PC-9 (cell line): ENCODE data around the gene CD38. TPM values are rescaled to one million over a fixed set of nuclear protein-coding genes. Genes with fewer than 3 reads are reported as not detected.
A peak's percentile ranks its signal among the peaks of the same experiment; 100 is the strongest.

Source experiments
- BruUV-seq: library from RNA; stranded (reverse); fragments of 400-500 nt; replicated peaks from 2 replicates; lab custom pipeline; 2021; lab: Mats Ljungman, UMichigan
- CTCF ChIA-PET: fragments of 300-600 bp; sonication (Branson Sonifier 250); formaldehyde crosslinking; loops from one replicate; lab custom pipeline; 2022; ENCODE audit warnings: antibody characterized with exemption; lab: Charles Lee
- POLR2A ChIA-PET: fragments of 300-600 bp; sonication (Branson Sonifier 250); formaldehyde crosslinking; loops from one replicate; lab custom pipeline; 2022; ENCODE audit warnings: antibody characterized with exemption; ENCODE audit not compliant: unreplicated experiment; lab: Charles Lee
- DNase-seq, 2 experiments: peaks; one replicate each; pipeline versions ENCODE4 v3.0.0 to v3.0.0-alpha.2; 2015 to 2022; ENCODE audit warnings: mixed read lengths in 1 of 2
- H2AFZ ChIP-seq: fragments of 200-600 bp; sonication (generic); 2 replicates; pipeline ENCODE4 v1.8.1; 2017; ENCODE audit warnings: antibody characterized with exemption
- H3F3A ChIP-seq: fragments of 200-600 bp; sonication (generic); 2 replicates; pipeline ENCODE4 v1.8.1; 2017; ENCODE audit warnings: antibody characterized with exemption, mild to moderate bottlenecking, low read depth; ENCODE audit not compliant: insufficient read depth
- H3K27ac ChIP-seq: fragments of 200-600 bp; sonication (generic); 2 replicates; pipeline ENCODE4 v1.6.1; 2016; ENCODE audit warnings: mixed run types
- H3K27me3 ChIP-seq: fragments of 200-600 bp; sonication (generic); 2 replicates; pipeline ENCODE4 v1.6.1; 2016; ENCODE audit warnings: low read depth, mixed run types; ENCODE audit not compliant: insufficient read depth
- H3K36me3 ChIP-seq: fragments of 200-600 bp; sonication (generic); 2 replicates; pipeline ENCODE4 v1.6.1; 2016; ENCODE audit warnings: low read depth, mixed run types
- H3K4me1 ChIP-seq: fragments of 200-600 bp; sonication (generic); replicated peaks from 2 replicates; pipeline ENCODE4 v1.6.1; 2016; ENCODE audit warnings: mixed run types; ENCODE audit not compliant: insufficient read depth
- H3K4me2 ChIP-seq: fragments of 200-600 bp; sonication (generic); 2 replicates; pipeline ENCODE4 v1.6.1; 2017; ENCODE audit warnings: mixed run types
- H3K4me3 ChIP-seq: fragments of 200-600 bp; sonication (generic); 2 replicates; pipeline ENCODE4 v1.6.1; 2016; ENCODE audit warnings: mixed run types
- H3K79me2 ChIP-seq: fragments of 200-600 bp; sonication (generic); 2 replicates; pipeline ENCODE4 v1.6.1; 2017; ENCODE audit warnings: low read depth, mixed run types
- H3K9me2 ChIP-seq: fragments of 200-600 bp; sonication (generic); 2 replicates; pipeline ENCODE4 v1.8.1; 2017; ENCODE audit warnings: mild to moderate bottlenecking; ENCODE audit not compliant: insufficient read depth
- H3K9me3 ChIP-seq: fragments of 200-600 bp; sonication (generic); 2 replicates; pipeline ENCODE4 v1.8.1; 2016; ENCODE audit warnings: low read depth; ENCODE audit not compliant: insufficient read depth
- H4K20me1 ChIP-seq: fragments of 200-600 bp; sonication (generic); 2 replicates; pipeline ENCODE4 v1.8.1; 2017; ENCODE audit not compliant: insufficient read depth
- CTCF ChIP-seq: fragments of 200-600 bp; sonication (generic); conservative IDR thresholded peaks from 2 replicates; pipeline ENCODE4 v1.6.1; 2017; ENCODE audit warnings: mixed run types, antibody characterized with exemption, mild to moderate bottlenecking, moderate library complexity
- EZH2 ChIP-seq: fragments of 200-600 bp; sonication (generic); IDR thresholded peaks from 2 replicates; pipeline ENCODE4 v1.8.0; 2017; ENCODE audit warnings: antibody characterized with exemption, low read depth
- intact Hi-C: fragments of 100-400 bp; cut with micrococcal nuclease; formaldehyde crosslinking; loops from one replicate; pipeline ENCODE4 v1.10.0; 2022; ENCODE audit not compliant: unreplicated experiment
- total RNA-seq: library from RNA; stranded (reverse); gene quantifications from 2 replicates; pipeline ENCODE4 v1.2.3, GENCODE V29; 2021

CD38 gene
- total RNA-seq, 1 experiment from 2014 or later = 0.90 TPM

DNA sequence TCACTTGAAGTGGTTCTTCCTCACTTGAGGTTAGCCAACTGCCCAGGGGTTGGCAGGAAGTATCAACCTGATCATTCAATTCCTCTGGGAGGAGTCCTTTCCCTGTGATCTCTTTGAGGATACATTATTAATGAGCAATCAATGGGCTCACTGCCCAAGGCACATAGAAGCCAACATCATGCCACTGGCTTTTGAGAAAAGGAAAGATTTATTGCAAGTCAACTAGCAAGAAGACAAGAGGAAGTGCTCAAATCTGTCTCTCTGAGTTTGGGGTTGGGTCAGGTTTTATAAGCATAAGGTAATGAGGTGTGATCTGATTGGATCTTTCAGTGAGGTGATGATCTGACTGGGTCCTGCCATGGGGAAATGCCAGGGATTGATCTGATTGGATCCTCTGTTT is 120.8 kb downstream of the CD38 start:
- Histone ChIP-seq H2AFZ (no peak overlapping the region), H3K9me3 (peaks cover 12% of the 10 kb centered on the region; the same call in 1 of the 2 replicates), H3K4me3 (no peak overlapping the region), H3K36me3 (no peaks in the 10 kb centered on the region), H3K4me2 (no peak overlapping the region), H3F3A (peaks cover 5% of the 10 kb centered on the region; the same call in 1 of the 2 replicates), H4K20me1 (no peaks in the 10 kb centered on the region), H3K9me2 (no peaks in the 10 kb centered on the region), H3K4me1 (peaks cover 14% of the 10 kb centered on the region), H3K79me2 (no peaks in the 10 kb centered on the region), H3K27ac (no peak overlapping the region), H3K27me3 (no peaks in the 10 kb centered on the region)
- intact Hi-C loops = no loop called here
- ChIA-PET POLR2A (no interaction called here), CTCF (no interaction called here)
- BruUV-seq = no TSS peak
- no peak for TF ChIP-seq CTCF
- no peak for TF ChIP-seq EZH2
- DNase-seq = peak in 1 of 2 experiments; percentile 39

DNA sequence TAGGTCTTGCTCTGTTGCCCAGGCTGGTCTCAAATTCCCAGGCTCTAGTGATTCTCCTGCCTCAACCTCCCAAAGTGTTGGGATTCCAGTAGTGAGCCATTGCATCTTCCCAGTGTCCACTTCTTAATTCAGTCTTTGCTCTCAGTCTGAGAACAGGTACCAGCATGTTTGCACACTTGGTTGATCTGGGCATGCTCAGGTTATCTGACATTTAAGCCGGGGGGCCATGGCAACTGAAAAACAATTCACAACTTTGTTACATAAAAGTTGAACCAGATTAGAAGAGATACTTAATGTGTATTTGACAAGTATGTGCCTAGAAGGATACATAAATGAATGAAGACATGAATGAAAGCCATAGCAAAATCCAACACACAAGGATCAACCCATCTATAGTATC is 121.4 kb downstream of the CD38 start:
- Histone ChIP-seq H2AFZ (no peak overlapping the region), H3K9me2 (no peaks in the 10 kb centered on the region), H3K27ac (no peak overlapping the region), H3K4me2 (no peak overlapping the region), H4K20me1 (no peaks in the 10 kb centered on the region), H3K27me3 (no peaks in the 10 kb centered on the region), H3K36me3 (no peaks in the 10 kb centered on the region), H3K9me3 (peaks cover 17% of the 10 kb centered on the region; the same call in 1 of the 2 replicates), H3K79me2 (no peaks in the 10 kb centered on the region), H3K4me1 (peaks cover 12% of the 10 kb centered on the region), H3F3A (0 out of 2 replicates have a peak, but pooled peaks cover under 1% of the 10 kb centered on the region), H3K4me3 (no peak overlapping the region)
- no TSS peak for BruUV-seq
- intact Hi-C loops = no loop called here
- POLR2A ChIA-PET = no interaction called here
- CTCF ChIA-PET = no interaction called here
- TF ChIP-seq EZH2 (no peak), CTCF (no peak)
- DNase-seq = no peak

- no peak for DNase-seq
- no peaks in the 10 kb centered on the region for H3K36me3 ChIP-seq
- H4K20me1 ChIP-seq = no peaks in the 10 kb centered on the region
- BruUV-seq = no TSS peak
- H3F3A ChIP-seq = peaks cover 8% of the 10 kb centered on the region
- no peak overlapping the region for H3K4me2 ChIP-seq
- no peaks in the 10 kb centered on the region for H3K9me2 ChIP-seq
- H3K4me1 ChIP-seq = peaks cover 16% of the 10 kb centered on the region
- H3K27ac ChIP-seq = no peak overlapping the region
- intact Hi-C loops = no loop called here
- H3K27me3 ChIP-seq = no peaks in the 10 kb centered on the region
- TF ChIP-seq EZH2 (no peak), CTCF (no peak)
- ChIA-PET CTCF (interaction anchor here (0.7 kb wide), 1 partner anchor 124 kb away, joined by 6 read pairs; no protein-coding TSS in a partner anchor), POLR2A (no interaction called here)
- H2AFZ ChIP-seq = no peak overlapping the region
- peaks cover 14% of the 10 kb centered on the region; the same call in 1 of the 2 replicates for H3K9me3 ChIP-seq
- H3K79me2 ChIP-seq = no peaks in the 10 kb centered on the region
- H3K4me3 ChIP-seq = no peak overlapping the region
These were observed 122.9 kb downstream of the CD38 start for GRCh38 chr4:15901007-15901406.
